COLO829 (cell line): ENCODE results near the gene IL17RB.

Source experiments
- DNase-seq: peaks from one replicate; pipeline ENCODE4 v3.0.0; 2012; ENCODE audit warnings: low spot score

IL17RB gene

DNA sequence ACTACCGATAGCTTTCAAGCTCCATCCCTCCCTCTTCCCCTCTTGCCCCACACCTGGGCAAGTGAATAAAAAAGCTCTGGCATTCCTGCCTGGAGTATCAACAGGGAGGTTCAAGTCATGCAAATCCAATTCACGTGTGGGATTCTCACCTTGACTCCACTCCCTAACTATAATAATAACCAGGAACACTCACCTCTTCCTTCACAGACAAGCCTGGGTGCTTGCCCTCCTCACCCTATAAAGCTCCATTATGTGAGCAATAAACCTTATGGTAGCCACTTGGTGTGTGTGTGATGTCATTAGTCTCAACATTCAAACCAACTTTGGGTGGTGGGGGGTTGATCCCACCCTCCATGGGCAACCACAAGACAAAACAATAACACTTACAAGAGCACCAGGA, 16.8 kb upstream of the IL17RB start:
- no peak for DNase-seq

DNA sequence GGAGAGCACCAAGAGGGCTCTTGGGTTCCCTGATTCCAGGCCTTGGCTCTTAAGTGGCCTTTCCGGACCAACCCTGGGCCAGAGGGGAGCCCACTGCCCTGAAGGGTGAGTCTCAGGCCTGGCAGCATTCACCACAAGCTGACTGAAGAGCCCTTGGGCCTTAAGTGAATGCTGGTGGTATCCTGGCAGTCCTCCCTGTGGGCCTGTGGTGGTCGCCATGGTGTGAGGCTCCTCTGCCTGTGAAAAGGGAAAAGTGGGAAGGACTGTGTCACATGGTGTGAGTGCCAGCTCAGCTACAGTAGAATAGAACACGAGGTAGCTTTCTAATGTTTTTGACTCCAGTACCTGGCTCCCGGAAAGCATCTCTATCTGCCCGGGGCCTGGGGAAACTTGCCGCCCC, 15.4 kb upstream of the IL17RB start:
- no peak for DNase-seq

DNA sequence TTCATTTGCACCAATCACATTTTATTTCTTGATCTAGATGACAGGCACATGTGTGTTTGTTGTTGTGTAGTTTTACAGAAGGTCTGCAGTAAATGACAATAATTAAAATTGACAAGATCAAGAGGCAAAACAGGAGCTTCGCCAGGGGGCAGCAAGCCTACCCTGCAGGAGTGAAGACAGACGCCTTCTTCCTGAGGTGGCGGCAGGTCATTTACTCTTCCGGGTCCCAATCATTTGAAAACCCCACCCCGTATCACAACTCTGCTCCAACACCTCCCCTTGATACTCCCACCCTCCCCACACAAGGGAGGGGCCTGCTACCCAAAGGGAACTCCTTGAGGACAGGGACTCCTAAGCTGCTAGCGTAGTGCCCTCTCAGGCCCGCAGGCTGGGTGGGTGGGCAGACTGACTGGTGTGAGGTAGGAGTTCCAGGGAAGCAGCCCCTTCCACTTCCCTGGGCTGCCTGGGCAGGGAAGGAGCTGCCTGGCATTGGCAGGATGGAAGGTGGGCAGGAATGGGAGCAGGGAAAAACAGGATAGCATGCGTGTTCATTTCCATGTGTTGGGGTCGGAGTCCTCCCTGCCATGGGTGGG, 13.2 kb upstream of the IL17RB start:
- DNase-seq: no peak

DNA sequence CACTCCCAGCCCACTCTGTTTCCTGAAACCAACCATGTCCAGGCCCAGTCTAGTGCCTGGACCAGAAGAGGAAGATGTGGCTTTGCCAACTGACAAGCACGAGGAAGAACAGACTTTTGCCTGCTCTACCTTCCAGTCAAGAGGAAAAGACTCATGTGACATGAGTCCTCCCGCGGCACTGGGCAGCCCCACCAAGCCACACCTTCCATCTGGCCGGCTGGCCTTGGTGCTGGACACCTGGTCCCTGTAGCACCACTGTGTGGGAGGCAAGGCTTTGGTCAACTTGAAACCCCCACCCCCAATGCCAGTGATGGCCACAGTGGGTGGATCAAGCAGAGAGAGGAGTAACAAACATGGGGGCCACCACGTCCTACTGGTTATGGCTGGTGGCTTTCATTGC, 12.7 kb upstream of the IL17RB start:
- no peak for DNase-seq

DNA sequence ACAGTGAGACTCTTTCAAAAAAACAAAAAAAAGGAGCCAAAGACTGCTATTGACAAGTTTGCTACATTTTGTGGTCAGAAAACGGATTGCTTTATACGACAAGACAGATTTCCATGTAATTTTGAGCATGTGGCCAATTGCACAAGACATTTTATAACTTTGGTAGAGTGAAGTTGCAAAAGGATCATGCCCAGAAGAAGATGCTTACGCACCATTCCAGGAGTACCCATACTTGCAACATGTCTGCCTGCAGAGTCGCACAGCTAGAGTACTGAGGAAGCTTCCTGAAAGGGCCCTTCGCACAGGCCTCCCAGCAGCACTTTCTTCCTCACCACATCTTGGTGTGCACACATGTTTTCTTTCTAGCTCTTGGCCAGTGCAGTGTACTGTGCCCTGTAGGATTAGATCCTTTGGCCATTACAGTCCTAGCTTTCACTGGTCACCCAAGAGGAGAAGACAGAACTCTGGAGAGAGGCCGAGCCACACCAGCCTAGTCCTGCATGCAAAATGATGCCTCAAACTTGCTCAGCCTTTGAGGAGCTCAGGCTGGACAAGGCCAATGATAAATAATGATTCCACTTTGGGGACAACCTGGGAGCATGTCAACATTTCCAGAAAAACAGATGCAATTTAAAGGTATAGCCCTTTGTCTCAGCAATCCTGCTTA, 11.8 kb upstream of the IL17RB start:
- DNase-seq: no peak

DNA sequence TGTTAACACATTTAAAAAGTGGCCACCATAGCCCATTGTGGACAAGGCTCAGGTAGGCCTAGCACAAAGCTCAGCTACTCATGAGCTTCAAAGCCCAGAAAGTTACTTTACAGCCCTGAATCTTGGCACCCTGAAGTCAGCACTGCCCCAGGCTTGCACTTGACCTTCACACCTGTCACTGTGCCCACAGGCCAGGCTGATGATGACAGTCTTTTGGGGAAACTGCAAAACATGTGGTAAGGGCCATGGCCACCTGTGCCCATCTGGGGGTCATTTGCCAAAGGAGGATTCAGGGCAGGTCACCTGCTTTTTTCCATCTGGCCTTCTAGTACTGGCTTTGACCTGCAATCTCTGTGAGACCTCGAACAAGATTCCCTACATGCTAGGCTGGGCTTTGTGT, 11.1 kb upstream of the IL17RB start:
- DNase-seq: no peak

DNA sequence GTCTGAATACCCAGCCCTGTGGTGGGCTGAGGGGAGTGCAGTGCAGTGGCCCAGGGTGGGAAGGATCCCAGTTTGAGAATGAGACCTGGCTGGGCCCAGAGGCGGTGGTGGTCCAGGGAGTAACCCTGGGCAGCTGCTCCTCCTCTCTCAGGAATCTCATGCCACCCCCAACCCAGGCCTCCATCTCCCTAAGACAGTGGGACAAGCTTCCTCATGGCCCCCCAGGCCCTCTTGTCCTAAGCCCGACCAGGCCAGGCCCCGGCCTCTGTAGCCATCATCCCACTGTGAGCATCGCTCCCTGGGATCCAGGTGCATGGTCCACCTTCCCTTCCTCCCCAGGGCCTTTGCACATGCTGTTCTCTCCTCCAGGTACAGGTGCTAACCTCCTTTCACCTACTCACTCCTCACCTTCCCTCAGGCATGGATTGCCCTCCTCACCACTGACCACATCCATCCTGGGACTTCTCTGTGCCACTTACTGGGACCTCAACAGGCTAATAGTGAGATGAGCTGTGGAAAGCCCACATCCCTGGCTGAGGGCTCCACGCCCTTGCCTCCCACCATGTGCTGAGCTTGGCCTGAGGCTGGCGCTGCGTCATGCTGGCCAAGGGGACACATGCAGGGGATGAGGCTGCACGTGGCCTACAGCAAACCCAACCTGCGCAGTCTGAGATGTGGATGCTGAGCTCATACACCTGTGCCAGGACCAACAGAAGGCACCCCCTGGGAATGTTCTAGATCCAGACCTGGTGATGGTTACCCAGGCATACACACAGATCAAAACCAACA, 10.1 kb upstream of the IL17RB start:
- DNase-seq: no peak

DNA sequence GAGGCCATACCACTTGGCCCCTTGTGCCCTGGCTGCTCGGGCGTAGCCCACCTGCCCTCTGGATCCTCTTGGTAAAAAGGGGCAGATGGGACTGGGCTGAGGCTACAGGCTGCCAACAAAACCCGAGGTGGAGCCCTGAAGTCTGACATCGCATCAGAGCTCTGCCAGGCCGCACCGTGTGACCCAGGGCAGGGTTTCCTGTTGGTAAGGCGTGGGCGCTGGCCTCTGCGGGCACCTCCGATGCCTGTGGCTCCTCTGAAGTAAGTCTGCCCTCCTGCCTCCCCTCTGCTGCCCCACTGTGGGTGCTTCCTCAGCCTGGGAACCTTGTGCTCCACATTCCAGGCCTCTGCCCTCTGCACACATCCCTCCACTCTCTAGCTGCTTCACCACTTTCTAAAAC, 9.0 kb upstream of the IL17RB start:
- DNase-seq: no peak

DNA sequence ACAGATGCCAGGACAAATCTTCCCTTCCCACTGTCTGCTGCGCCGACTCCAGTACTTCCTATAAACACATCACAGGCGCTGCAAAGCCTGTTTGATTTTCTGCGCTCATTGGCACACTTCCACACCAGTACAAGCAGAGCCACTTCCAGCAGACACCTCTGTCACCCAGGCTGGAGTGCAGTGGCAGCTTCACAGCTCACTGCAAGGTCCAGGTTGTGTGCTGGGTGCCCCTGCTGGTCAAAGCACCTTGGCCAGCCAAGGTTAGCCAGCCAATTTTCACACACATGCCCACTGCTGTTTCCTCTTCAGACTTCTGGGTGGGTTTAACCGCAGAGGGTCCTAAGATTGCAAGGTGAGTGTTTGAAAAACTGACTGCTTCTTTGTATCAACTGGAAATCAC, 5.1 kb upstream of the IL17RB start:
- DNase-seq: no peak

DNA sequence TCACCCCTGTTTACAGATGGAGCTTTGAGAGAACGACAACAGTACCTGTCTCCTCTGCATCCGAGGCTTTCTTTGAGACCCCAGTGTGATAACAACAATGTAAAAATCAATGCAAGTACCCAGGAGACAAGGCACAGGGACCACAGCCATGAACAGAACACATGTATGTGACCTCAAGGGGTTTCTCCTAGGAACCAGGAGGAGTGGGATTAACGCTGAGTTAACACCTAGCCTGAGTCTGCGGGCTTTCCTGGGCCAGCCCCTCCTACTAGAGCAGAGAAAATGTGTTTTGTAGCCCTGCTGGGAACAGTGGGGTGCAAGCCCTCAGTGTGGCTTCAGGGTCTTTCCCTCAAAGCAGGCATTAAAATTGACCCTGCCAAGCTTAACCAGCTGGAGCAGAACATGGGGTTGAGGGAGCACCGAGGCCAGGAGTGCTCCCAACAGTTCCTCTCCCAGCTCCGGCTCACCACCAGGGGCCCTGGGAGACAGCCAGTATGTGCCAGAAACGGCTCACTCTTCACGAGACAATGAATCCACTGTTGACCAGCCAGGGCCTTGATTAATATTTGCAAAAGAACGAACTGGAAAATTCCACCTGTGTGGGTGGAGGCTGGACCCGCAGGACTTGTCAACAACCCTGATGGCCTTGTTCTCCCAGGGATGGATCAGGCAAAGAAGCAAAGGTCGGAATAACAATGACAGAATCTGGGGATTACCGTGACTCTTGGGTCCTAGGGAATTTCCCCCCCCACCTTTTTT, 3.8 kb upstream of the IL17RB start:
- DNase-seq: peak; percentile 91

DNA sequence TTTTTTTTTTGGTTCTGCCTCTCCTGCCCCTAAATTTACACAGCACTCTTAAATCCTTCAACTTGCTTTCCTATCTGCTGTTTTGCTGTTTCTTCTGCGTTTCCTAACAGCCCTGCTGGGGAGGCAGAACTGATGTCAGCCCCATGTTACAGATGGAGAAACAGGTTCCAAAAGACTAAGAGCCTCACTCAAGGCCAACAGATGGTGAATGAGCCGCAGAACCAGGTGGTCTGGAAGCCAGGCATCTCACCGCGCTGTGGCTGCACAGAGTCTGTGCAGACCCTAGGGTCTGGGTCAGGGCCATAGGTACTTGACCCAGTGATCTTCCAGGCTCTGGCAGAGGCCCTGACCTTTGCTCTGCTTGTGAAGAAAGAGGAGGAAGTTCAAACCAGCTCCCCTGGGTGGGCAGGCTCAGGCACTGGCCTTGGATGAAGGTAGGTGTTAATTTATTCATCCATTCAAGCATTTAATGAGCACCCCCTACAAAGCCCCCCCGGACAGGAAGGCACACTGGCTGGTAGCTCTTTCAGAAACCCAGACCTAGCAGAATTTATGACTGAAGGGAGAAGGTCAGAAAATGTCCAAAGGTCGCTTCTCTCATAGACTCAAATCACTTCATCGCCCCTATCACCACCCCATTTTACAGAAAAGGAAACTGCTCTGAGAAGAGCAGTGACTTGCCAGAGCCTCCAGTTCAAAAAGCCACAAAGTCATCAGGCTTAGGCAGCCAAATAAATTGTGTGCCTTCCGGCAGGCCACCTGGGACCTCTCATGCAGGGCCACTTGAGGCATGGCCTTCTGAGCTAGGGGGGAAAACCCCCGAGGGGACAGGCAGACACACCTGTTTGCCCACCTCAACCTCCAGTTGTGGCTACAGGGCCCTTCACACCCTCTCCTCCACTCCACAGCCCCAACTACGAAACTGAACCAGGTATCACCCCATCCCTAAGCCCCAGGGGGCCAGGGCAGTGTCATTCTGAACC, 2.9 kb upstream of the IL17RB start:
- no peak for DNase-seq

DNA sequence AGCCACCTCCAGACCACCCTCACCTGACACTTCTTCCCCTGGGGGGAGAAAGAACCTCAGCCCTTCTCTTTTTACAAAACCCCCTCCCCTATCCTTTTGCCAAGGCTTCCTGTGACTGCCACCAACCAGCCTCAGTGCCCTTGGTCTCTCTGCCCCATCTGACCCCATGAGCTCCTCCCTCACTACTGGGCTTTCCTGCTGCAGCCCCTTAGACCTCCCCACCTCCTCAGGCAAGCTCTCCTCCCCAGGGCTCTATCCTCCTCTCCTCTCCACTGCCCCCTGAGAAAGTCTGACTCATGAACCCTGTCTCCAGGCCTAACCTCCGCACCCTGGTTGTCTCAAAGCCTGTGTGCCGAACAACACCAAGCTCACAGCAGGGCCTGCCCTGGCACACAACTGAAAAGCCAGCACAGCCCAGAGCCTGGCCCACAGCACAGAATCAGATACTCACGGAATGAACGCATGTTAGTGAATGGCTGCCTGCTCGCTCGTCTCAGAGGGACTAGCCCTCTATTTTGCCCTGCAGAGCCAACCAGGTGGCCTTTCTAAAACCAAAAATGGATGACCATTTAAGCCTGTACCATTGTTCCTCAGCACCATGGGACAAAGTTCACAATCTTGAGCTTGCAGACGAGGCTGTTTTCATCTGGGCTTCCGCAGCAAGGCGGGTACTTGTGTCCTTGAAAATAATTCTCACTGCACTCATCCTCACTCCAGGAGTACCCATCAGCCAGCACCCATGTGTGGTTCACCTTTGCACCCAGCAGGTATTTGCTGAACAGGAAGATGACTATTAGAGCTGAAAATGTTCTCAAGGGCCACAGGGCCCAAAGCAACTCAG, 1.9 kb upstream of the IL17RB start:
- DNase-seq: no peak

DNA sequence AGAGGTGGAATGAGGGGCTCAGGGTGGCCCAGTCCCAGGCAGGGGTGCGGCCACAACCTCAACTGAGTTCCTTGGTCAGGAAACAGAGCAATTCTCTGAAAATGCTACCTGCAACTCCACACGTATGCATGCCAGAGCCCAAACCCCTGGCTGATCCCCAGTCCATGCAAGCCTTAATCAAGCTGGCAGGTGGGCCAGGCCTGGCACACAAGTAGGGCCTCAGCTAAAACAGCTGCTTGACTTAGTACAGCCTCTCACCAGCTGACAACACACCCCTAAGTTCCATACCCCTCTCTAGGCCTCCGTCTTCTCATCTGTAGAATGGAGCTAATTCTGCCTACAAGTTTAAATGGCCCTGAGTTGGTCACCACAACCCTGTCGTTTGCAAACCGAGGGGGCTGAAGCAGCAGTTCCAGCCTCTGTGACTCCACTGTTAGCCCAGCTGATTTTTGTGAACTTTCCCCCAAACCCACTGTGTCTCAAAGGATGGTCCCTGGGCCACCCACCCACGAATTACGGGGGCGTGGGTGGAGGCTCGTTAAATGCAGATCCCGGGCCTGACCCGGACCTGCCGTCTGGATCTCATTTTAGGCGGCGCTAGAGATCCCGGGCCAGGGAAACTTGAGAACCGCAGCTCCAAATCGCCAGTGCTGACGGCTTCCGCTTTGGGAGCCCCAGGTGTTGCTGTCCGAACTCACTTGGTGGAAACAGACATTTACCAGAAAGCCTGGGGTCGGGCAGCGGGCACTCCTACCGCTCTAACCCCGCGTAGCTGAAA, 1.1 kb upstream of the IL17RB start:
- DNase-seq: no peak

DNA sequence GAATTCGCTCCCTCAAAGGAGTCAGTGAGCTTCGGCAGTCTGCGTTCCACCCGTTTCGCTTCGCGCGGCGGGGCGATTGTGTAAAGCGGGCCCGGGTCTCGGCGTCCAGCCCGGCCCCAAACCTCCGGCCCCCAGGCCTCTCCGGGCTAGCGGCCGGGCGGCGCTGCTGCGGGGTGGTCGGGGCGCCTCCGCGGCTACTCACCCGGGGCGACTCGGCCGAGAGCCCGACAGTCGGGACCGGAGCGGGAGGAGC, 561 bp upstream of the IL17RB start:
- DNase-seq: no peak

DNA sequence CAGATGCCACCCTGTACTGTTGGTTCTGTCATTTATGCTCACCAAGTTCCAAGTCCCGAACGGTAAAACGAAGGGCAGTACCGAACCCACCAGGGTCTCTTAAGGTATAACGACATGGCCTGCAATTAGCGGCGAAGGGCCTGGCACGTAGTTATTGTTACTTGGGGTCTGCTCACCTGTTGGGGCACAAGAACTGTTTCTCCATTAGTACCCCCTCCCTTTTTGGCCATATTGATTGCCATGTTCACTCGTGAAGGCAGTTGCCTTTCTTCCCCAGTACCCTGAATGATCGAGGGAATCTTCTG, 435 bp downstream of the IL17RB start:
- DNase-seq: no peak

DNA sequence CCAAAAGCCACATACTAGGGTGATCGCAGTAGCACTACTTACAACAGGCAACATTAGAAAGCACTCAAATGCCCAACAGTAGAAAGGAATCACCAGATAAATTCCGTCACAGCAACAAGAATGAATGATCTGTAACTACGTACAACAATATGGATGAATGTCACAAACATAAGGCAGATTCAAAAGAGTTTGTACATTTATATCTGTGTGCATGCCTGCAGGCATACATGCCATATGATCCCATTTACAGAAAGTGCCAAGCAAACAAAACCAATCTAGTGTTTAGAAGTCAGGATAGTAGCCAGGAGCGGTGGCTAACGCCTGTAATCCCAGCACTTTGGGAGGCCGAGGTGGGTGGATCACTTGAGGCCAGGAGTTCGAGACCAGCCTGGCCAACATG, 3.5 kb downstream of the IL17RB start:
- no peak for DNase-seq

DNA sequence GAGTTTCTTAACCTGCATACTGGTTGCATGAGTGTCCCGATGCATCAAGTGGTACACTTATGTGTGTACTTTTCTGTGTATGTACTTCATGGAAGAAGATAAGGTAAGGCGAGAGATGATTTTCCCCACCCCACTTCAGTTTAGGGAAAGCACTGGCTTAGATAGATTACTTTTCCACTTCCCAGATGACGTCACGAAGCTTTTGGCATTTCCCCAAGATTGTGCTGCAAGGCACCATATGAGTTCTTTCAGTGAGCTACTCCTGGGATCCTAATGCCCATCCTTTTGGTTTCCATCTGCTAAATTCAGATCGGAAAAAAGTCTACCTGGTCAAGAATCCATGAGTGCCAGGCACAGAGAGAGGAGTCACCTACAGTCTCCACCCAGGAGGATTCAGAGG, 4.5 kb downstream of the IL17RB start:
- no peak for DNase-seq

DNA sequence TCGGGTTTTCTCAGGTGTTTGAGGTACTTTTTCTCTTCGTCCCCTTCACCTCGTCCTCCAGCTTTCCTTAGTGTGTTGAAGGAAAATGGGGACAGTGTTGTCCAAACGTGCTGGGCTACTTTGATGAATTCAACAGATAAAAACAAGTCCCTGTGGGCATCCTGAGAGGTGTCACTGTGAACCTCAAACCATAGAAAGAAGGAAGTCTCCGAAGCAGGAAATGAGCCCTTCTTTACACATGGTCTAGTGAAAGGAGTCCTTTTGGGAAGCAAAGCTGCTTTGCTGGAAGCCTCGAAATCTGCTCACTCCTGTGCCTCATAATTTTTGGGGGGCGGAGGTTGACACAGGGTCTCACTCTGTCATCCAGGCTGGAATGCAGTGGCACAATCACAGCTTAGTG, 10.6 kb downstream of the IL17RB start:
- DNase-seq: no peak

DNA sequence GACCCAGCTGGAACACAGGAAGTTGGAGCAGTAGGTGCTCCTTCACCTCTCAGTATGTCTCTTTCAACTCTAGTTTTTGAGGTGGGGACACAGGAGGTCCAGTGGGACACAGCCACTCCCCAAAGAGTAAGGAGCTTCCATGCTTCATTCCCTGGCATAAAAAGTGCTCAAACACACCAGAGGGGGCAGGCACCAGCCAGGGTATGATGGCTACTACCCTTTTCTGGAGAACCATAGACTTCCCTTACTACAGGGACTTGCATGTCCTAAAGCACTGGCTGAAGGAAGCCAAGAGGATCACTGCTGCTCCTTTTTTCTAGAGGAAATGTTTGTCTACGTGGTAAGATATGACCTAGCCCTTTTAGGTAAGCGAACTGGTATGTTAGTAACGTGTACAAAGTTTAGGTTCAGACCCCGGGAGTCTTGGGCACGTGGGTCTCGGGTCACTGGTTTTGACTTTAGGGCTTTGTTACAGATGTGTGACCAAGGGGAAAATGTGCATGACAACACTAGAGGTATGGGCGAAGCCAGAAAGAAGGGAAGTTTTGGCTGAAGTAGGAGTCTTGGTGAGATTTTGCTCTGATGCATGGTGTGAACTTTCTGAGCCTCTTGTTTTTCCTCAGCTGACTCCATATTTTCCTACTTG, 11.9 kb downstream of the IL17RB start:
- no peak for DNase-seq

DNA sequence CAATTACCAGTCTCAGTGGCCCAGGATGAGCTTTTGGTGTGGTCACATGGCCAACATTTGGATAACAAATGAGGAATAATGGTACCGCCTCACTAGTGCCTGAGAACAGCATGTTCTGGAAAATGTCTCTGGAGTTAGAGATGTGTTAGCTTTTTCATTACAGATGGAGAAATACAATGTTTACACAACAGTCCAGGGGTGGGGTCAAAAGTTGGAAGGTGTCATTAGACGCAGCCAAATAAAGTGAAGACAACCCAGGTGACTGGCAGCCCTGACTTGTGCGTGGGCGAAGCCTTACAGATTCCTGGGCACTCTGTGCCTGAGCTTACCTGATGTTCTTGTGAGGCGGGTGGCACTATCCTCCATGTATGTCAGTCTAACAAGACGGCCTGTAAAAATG, 12.8 kb downstream of the IL17RB start:
- no peak for DNase-seq
